Central memory CD8-positive, alpha-beta T cell (primary cell): ENCODE measurements around the gene SYCP2.

ENCODE experiments used
- ATAC-seq: fragments of 150-1000 bp; cut with Tn5 transposase; replicated peaks from 2 replicates; pipeline ENCODE4 v1.10.0; 2022; ENCODE audit warnings: mild to moderate bottlenecking, moderate FRiP score, moderate number of reproducible peaks; ENCODE audit not compliant: poor library complexity, severe bottlenecking; ENCODE audit errors: extremely low read depth
- DNase-seq, 2 donors: peaks; one replicate each; pipeline ENCODE4 v3.0.0; 2021; ENCODE audit warnings: low spot score in 2 of 2
- H3K27ac Mint-ChIP-seq: one replicate; pipeline ENCODE4 v1.8.0; 2022; ENCODE audit warnings: low read depth, mild to moderate bottlenecking, moderate library complexity, mixed read lengths
- H3K27me3 Mint-ChIP-seq: one replicate; pipeline ENCODE4 v1.8.0; 2022; ENCODE audit warnings: mixed read lengths
- H3K36me3 Mint-ChIP-seq: one replicate; pipeline ENCODE4 v1.8.0; 2022; ENCODE audit warnings: mild to moderate bottlenecking, moderate library complexity, mixed read lengths; ENCODE audit not compliant: insufficient read depth
- H3K4me1 Mint-ChIP-seq: one replicate; pipeline ENCODE4 v1.8.0; 2022; ENCODE audit warnings: mixed read lengths
- H3K4me3 Mint-ChIP-seq: one replicate; pipeline ENCODE4 v1.8.0; 2022; ENCODE audit warnings: mild to moderate bottlenecking, moderate library complexity, mixed read lengths
- H3K9me3 Mint-ChIP-seq: one replicate; pipeline ENCODE4 v1.8.0; 2022; ENCODE audit warnings: mixed read lengths

The SYCP2 gene

DNA sequence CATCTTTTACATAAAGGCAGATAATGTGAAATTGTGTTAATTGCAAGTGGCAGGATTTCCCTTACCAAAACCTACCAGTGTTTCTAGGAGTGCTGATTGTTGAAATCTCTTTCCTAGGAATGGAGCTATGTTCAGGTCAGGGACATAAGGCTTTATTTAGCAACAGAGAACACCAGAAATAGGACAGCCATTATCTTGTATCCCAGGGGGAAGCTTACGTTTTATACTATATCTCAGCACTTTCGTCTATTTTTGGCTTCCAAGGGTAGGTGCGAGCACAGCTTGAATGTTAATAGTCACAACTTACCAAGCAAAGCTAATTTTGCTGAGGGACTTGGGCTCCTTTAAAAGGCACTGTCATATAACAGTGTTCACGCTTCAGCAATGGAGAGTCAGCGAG is 94.0 kb downstream of the SYCP2 start:
- H3K4me1 Mint-ChIP-seq: no peaks in the 10 kb centered on the region
- DNase-seq: no peak
- H3K4me3 Mint-ChIP-seq: no peak overlapping the region
- no peak for ATAC-seq
- no peaks in the 10 kb centered on the region for H3K9me3 Mint-ChIP-seq
- peaks cover 17% of the 10 kb centered on the region for H3K27me3 Mint-ChIP-seq
- no peaks in the 10 kb centered on the region for H3K36me3 Mint-ChIP-seq
- H3K27ac Mint-ChIP-seq: no peak overlapping the region

DNA sequence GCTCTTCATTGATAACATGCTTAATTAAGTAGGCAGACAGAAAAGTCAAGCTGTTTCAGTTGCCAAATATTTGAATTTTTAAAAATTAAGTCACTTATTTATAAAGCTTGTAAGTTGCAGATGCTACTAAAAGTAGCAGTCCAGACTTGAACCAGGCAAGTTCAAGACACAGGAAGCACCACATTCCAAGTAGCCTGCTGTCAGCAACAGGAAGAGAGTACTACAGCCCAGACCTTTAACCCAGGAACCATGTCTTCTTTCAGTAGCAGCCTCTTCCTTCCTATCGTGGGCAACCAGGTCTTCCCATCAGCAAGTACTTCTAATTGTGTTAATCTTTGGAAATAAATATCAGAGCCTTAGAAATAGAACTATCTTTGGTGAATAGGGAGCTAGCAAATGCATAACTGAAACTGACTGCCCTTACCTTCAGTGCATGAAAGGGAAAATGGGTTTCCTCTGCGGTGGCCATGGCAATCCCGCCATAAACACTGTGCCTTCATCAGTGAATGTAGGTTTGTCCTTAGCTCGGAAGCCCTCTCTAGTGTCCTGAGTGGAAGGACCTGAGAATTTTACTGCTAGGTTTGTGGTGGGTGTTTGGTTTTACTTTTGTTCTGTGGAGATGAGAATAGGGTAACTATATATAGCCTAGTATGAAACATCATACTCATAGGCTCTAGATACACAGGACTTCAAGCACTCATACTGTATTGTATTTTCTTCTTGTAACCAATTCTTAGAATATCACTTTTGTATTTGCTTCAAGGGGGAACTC is 95.6 kb downstream of the SYCP2 start:
- Mint-ChIP-seq H3K4me1 (no peaks in the 10 kb centered on the region), H3K36me3 (no peaks in the 10 kb centered on the region), H3K4me3 (no peak overlapping the region), H3K27me3 (peaks cover 32% of the 10 kb centered on the region), H3K27ac (no peak overlapping the region), H3K9me3 (no peaks in the 10 kb centered on the region)
- DNase-seq (no peak), ATAC-seq (no peak)

DNA sequence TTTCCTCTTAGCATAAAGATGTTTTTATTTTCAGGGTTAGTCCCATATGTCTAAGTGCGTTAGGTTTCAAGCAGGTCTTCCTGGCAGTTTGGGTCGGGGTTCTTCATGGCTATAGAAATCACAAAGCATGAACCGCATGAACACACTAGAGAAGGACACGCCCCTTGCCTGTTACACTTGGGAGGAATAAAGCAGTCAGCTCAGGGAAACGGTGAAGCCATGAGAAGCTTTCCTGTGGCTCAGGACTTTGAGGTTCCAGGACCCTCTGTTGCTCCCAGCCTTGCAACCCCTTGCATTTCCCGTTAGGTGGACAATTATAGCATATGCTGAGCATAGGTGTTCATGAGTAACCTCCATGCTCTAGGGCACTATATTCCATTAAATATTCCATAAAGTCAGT is 96.7 kb downstream of the SYCP2 start:
- Mint-ChIP-seq H3K27me3 (peaks cover 38% of the 10 kb centered on the region), H3K9me3 (no peaks in the 10 kb centered on the region), H3K4me3 (no peak overlapping the region), H3K27ac (no peak overlapping the region), H3K36me3 (no peaks in the 10 kb centered on the region), H3K4me1 (no peaks in the 10 kb centered on the region)
- DNase-seq (no peak), ATAC-seq (no peak)

DNA sequence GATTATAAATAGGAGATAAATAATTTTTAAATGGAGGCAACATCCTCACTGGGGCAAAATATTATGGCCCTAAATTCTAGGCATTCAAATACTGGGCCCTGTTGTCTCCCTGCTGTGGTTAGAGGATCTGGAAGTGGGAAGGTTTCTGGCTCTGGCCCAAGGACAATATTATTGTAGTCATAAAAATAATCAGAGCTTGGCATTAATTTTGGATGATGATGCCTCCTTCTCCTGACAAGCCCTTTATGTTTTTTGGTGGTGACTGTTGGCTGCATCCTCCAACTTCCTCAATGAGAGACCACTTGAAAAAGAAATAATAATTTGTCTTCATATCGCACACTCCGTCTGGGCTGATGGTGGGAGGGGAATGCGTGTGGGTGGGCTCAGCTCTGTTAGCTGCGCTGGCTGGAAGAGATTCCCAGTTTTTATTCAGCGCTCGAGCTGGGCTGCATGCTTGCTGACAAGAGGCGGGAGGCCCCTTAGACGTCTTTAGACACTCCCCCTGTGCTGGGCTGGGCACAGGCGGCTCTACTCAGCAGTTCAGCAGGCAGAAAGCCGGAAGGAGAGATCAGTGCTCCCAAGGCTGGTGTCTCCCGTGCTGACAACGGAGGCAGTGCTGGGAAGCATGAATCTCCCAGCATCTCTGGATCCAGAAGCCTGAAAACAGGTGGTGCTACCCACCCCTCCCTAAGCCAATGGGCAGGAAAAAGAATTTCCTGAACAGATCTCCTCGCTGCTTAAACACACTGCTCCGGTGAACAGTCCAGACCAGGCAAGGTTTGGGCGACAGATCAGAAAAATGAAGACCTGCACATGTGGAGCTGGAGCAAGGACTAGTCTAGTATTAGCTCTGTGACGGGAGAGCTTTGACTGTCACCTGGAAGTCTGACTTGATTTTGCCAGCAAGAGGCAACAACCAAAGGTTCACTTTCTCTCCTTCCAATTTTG is 97.7 kb downstream of the SYCP2 start:
- Mint-ChIP-seq H3K27me3 (peaks cover 39% of the 10 kb centered on the region), H3K4me1 (no peaks in the 10 kb centered on the region), H3K36me3 (no peaks in the 10 kb centered on the region), H3K9me3 (no peaks in the 10 kb centered on the region), H3K27ac (no peak overlapping the region), H3K4me3 (no peak overlapping the region)
- DNase-seq: no peak
- no peak for ATAC-seq

DNA sequence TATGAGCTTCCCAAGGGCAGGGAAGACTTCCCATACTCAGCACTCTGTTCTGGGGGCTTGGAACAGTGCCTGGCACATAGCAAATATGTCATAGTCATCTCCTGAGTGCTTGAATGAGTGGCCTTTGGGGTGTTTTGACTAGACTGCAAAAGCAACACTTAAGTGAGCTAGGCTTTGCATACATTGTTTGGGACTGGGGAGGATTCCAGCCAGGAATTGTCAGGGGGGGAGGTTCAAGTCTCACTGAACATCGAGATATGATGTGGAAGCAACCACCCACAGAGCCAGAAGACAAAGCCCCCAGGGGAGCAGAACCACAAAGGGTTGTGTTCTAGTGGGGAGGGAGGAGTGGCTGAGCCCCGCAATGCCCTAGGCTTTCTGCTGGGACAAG is 98.4 kb downstream of the SYCP2 start:
- no peaks in the 10 kb centered on the region for H3K9me3 Mint-ChIP-seq
- ATAC-seq (no peak), DNase-seq (no peak)
- no peak overlapping the region for H3K4me3 Mint-ChIP-seq
- peaks cover 45% of the 10 kb centered on the region for H3K27me3 Mint-ChIP-seq
- H3K36me3 Mint-ChIP-seq: no peaks in the 10 kb centered on the region
- no peak overlapping the region for H3K27ac Mint-ChIP-seq
- no peaks in the 10 kb centered on the region for H3K4me1 Mint-ChIP-seq

DNA sequence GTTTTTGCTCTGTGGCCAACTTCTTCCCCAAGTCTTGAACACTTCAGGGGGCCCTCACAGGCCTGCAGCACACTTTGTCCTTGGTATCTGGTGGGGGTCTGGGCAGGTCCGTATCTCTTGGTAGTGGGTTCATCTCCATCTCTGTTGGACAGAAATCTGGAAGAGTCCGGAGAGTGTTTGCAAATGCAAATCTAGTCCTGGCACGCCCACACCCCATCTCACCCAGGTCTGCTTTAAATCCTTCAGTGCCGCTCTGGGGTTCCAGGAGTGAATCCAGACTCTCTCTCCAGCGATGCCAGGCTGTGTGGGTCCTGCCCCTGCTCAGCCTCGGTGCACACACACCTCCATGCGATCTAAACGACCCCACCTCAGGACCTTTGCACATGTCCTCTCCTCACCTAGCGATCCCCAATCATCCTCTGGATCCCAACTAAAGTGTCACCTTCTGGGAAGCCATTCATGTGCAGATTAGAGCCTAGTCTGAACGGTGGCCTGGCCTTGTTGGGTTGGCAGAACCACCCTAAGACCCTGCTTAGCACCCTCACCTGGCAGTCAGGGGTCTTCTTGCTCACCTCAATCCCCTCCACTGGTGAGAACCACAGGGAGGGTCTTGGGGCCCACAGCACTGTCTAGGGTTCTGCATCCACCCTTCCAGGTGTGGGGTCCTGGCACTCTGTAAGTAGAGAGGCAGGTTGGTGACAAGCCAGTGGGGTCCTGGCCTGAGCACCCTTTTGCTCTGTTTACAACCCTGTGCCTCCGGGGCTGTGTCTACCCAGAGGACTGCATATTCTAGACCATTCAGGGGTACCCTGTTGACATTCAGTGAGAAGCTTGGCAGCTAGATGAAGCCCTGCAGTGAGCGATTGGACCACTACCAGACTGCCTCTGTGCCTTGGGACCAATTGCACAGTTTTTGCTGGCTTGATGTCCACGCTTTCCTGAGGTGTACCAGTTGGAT is 100.8 kb downstream of the SYCP2 start:
- Mint-ChIP-seq H3K9me3 (no peaks in the 10 kb centered on the region), H3K4me3 (no peak overlapping the region), H3K27ac (no peak overlapping the region), H3K36me3 (no peaks in the 10 kb centered on the region), H3K27me3 (peaks cover 64% of the 10 kb centered on the region), H3K4me1 (no peaks in the 10 kb centered on the region)
- DNase-seq (no peak), ATAC-seq (no peak)

DNA sequence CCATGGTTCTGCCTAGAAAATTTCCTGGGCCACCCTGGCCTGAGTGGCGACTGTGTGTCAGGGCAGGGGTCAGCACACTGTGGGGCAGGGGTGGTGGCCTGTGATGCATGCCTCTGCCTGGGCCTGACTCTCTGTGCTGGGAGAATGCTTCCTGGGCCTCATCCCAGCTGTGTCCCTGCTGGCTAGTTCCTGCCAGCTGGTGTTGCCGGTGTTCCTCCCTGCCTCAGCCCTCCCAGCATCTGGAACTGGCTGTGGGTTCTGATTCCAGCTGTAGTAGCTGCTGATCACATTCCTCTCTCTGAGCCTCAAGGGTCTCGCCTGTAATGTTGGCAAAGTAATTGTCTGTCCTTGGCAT is 101.5 kb downstream of the SYCP2 start:
- no peak for ATAC-seq
- Mint-ChIP-seq H3K36me3 (no peaks in the 10 kb centered on the region), H3K27ac (no peak overlapping the region)

DNA sequence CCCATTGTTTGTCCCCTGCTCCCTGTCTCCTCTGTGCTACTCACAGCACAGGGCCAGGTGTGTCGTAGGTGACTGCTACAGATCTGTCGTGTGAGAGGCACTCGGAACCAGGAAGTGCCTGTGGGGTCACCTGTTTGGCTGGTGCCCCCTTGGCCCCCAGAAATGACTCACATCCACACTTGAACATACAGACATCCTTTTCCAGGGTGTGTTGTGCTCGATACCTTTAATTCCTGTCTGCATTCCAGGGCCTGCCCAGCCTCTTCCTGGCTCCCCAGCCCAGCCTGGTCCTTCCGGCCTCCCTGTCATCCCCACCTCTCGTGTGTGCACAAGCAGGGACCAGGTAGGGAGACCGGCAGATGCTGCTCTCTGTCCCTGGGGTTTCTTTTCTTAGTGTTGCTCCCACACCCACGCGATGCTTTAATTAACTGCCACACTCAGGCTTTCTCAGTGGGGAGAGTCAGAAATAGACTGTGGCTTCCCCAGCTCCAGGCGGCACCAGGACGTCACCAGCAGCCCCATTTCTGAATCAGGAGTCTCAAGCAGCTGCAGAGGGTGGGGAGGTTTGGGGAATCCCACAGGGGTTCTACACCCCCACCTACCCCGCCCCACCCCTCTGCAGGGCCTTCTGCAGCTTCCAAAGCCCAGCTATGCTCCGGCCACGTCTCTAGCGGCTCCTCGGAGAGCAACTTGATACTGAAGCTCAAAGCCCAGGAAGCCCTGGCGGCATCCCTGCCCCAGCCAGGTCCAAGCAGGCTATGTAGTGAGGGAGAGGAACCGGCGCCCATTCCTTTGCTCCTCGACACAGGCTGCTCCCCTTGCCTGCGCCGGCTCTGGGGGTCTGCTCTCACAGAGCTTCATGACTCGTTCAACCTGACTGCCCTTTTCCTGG is 102.2 kb downstream of the SYCP2 start:
- DNase-seq (no peak), ATAC-seq (no peak)
- no peaks in the 10 kb centered on the region for H3K36me3 Mint-ChIP-seq
- peaks cover 64% of the 10 kb centered on the region for H3K27me3 Mint-ChIP-seq
- H3K9me3 Mint-ChIP-seq: no peaks in the 10 kb centered on the region
- no peak overlapping the region for H3K27ac Mint-ChIP-seq
- H3K4me3 Mint-ChIP-seq: no peak overlapping the region
- H3K4me1 Mint-ChIP-seq: no peaks in the 10 kb centered on the region

More for the DNA sequence above, 101.5 kb downstream of the SYCP2 start:
- DNase-seq: no peak
- H3K4me1 Mint-ChIP-seq: no peaks in the 10 kb centered on the region
- no peaks in the 10 kb centered on the region for H3K9me3 Mint-ChIP-seq
- no peak overlapping the region for H3K4me3 Mint-ChIP-seq
- H3K27me3 Mint-ChIP-seq: peaks cover 64% of the 10 kb centered on the region

DNA sequence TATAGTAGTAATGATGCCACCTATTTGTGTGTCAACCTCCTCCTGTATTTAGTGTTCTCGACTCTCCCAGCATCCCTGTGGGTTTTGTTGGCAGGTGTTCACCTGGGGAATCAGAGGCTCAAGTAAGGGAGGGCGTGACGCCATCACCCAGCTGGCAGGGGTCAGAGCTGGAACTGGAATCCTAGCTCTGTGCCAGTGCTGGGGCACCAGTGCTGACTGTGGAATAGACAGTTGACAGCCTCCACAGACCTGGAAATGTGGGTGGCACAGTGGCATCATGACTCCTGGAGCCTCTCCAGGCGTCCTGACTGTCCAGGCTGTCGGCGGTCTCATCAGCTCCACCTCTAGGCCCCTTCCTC is 102.8 kb downstream of the SYCP2 start:
- no peak overlapping the region for H3K27ac Mint-ChIP-seq
- H3K27me3 Mint-ChIP-seq: peaks cover 60% of the 10 kb centered on the region
- DNase-seq (no peak), ATAC-seq (no peak)
- no peak overlapping the region for H3K4me3 Mint-ChIP-seq
- no peaks in the 10 kb centered on the region for H3K36me3 Mint-ChIP-seq
- H3K9me3 Mint-ChIP-seq: no peaks in the 10 kb centered on the region
- H3K4me1 Mint-ChIP-seq: no peaks in the 10 kb centered on the region

DNA sequence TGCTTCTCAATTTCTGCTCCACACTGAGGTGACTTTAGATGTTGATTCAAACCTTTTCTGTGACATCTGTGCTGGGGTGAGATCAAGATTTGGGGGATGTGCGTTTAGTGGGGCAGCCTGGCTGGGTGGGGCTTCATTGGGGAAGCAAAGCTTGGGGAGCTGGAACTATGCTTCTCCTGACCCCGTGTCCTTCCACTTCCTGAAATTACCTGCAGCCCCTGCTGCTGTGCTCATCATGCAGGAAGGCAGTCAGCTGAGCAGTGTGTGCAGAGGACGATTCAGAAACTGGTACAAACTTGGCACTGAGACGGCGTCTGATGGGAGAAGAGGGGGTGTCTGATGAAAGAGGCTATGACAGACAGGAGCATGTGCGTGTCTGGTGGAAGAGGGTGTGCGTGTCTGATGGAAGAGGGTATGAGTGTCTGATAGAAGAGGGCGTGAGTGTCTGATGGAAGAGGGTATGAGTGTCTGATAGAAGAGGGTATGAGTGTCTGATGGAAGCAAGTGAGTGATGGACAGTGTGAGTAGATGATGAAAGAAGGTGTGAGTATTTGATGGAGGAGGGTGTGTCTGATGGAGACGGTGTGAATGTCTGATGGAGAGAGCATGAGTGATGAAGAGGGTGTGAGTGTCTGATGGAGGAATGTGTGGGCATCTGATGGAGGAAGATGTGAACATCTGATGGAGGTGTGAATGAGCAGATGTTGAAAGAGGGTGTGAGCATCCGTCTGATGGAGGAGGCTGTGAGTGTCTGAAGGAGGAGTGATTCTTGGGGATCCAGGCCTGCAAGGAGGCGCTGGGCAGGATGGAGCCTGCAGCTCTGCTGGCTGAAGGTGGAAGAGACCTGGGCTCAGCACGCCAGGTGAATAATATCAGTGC is 103.4 kb downstream of the SYCP2 start:
- H3K27ac Mint-ChIP-seq: no peak overlapping the region

More for the DNA sequence above, 103.4 kb downstream of the SYCP2 start:
- Mint-ChIP-seq H3K4me3 (no peak overlapping the region), H3K36me3 (no peaks in the 10 kb centered on the region), H3K27me3 (peaks cover 53% of the 10 kb centered on the region), H3K4me1 (no peaks in the 10 kb centered on the region), H3K9me3 (no peaks in the 10 kb centered on the region)
- DNase-seq (no peak), ATAC-seq (no peak)
